PFSK-1 (cell line): Measurements from ENCODE around the gene HIRIP3.

Experiments
- POLR2AphosphoS5 ChIP-seq: IDR thresholded peaks from 2 replicates; pipeline ENCODE4 v1.6.1; 2012; ENCODE audit warnings: low read depth, mild to moderate bottlenecking, control low read depth, low read length, moderate library complexity
- SIN3A ChIP-seq: IDR thresholded peaks from 2 replicates; pipeline ENCODE4 v1.6.1; 2012; ENCODE audit warnings: mild to moderate bottlenecking, low read length, moderate library complexity, borderline replicate concordance; ENCODE audit not compliant: insufficient read depth
- TAF1 ChIP-seq: IDR thresholded peaks from 2 replicates; pipeline ENCODE4 v1.6.1; 2012; ENCODE audit warnings: low read length, control low read depth, borderline replicate concordance; ENCODE audit not compliant: insufficient read depth
- TF ChIP-seq, protein P1 (sequence below), 2 experiments: IDR thresholded peaks; 2 replicates each; pipeline versions ENCODE4 v1.6.1 to v1.8.0; 2011 to 2012; ENCODE audit warnings: low read depth in 2 of 2, low read length in 2 of 2, control low read depth in 1 of 2, inconsistent platforms in 1 of 2, mild to moderate bottlenecking in 1 of 2, moderate library complexity in 1 of 2; ENCODE audit not compliant: insufficient read depth in 1 of 2

DNA sequence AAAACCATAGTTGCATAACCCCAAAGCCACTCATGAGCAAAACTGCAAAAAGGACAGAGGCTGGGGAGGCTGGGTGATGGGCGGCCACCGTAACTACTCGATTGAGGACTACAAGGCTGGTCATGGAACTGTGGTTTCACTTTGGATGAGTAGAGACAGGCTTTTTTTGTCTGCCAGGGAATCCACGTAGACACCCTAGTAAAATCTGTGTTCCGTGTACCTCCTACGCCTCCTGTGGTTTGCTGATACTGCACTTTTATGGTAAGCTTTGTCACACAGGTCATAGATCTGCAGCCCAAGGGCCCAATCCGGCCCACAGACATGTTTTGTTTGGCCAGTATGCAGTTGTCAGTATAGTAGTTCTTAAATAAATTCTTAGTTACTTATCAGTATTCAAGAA, 37.9 kb upstream of the HIRIP3 start:
- TF ChIP-seq POLR2AphosphoS5 (no peak), TAF1 (no peak), SIN3A (no peak)
- TF ChIP-seq, protein P1, sequence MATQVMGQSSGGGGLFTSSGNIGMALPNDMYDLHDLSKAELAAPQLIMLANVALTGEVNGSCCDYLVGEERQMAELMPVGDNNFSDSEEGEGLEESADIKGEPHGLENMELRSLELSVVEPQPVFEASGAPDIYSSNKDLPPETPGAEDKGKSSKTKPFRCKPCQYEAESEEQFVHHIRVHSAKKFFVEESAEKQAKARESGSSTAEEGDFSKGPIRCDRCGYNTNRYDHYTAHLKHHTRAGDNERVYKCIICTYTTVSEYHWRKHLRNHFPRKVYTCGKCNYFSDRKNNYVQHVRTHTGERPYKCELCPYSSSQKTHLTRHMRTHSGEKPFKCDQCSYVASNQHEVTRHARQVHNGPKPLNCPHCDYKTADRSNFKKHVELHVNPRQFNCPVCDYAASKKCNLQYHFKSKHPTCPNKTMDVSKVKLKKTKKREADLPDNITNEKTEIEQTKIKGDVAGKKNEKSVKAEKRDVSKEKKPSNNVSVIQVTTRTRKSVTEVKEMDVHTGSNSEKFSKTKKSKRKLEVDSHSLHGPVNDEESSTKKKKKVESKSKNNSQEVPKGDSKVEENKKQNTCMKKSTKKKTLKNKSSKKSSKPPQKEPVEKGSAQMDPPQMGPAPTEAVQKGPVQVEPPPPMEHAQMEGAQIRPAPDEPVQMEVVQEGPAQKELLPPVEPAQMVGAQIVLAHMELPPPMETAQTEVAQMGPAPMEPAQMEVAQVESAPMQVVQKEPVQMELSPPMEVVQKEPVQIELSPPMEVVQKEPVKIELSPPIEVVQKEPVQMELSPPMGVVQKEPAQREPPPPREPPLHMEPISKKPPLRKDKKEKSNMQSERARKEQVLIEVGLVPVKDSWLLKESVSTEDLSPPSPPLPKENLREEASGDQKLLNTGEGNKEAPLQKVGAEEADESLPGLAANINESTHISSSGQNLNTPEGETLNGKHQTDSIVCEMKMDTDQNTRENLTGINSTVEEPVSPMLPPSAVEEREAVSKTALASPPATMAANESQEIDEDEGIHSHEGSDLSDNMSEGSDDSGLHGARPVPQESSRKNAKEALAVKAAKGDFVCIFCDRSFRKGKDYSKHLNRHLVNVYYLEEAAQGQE (IDR thresholded peaks at IDR 0.05; ENCODE audit: insufficient read depth in 1 of 2, low read depth in 2 of 2, low read length in 2 of 2) = no peak
